GM12865 (cell line): Measurements from ENCODE around the gene IP6K3.

Source experiments
- DNase-seq: peaks from one replicate; pipeline ENCODE4 v3.0.0; 2010; ENCODE audit warnings: low read depth
- H3K4me3 ChIP-seq: 2 replicates; pipeline ENCODE4 v1.5.1; 2011; ENCODE audit warnings: mild to moderate bottlenecking, low read depth, low read length, control low read depth
- CTCF ChIP-seq: IDR thresholded peaks from 2 replicates; pipeline ENCODE4 v1.5.1; 2011; ENCODE audit warnings: low read length, control low read depth, low read depth, inconsistent platforms; ENCODE audit not compliant: insufficient read depth; ENCODE audit errors: missing control alignments

Gene IP6K3

GRCh38 chr6:33682341-33682740, 64.4 kb downstream of the IP6K3 start:
- DNase-seq: no peak
- no peak overlapping the region for H3K4me3 ChIP-seq
- no peak for TF ChIP-seq CTCF

- no peak for DNase-seq
- no peak for TF ChIP-seq CTCF
- no peak overlapping the region for H3K4me3 ChIP-seq
Observed at GRCh38 chr6:33679761-33680160, 66.9 kb downstream of the IP6K3 start.

GRCh38 chr6:33678932-33679490, 67.7 kb downstream of the IP6K3 start:
- no peak for TF ChIP-seq CTCF
- no peak for DNase-seq
- no peak overlapping the region for H3K4me3 ChIP-seq

GRCh38 chr6:33678233-33678931, 68.3 kb downstream of the IP6K3 start:
- no peak for TF ChIP-seq CTCF
- DNase-seq: no peak
- no peak overlapping the region for H3K4me3 ChIP-seq

- no peak for TF ChIP-seq CTCF
- H3K4me3 ChIP-seq: no peak overlapping the region
- DNase-seq: no peak
Observed at GRCh38 chr6:33677689-33678088, 69.0 kb downstream of the IP6K3 start.

- no peak overlapping the region for H3K4me3 ChIP-seq
- DNase-seq: no peak
- no peak for TF ChIP-seq CTCF
Observed at GRCh38 chr6:33677143-33677660, 69.5 kb downstream of the IP6K3 start.
